HG03342 (cell line): ENCODE measurements around the gene ATP13A2.

Experiments
- ATAC-seq: cut with Tn5 transposase; IDR thresholded peaks from one replicate; pipeline ENCODE4 v1.9.1; 2021; ENCODE audit warnings: mild to moderate bottlenecking, moderate library complexity; ENCODE audit not compliant: unreplicated experiment

The ATP13A2 gene

DNA sequence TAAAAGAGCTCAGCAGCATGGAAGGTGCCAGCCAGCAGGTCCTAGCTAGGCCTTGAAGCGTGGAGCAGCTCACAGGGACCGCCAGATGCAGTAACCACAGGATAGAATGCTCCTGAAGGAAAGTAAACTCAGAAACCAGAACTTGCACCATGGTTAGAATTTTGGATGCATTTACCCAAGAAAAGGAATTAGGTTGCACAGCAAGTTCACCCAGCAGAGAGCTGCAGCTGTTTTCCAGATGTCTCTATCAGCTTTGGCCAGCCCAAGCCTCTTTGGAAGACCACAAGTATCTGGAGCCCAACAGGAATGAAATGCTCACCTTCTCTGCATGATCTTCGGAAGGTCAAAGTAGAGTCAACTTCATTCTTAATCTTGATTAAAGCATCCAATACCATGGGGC lies 21.0 kb upstream of the ATP13A2 start:
- ATAC-seq: no peak

GRCh38 chr1:17031436-17031835 lies 19.7 kb upstream of the ATP13A2 start:
- ATAC-seq: no peak

- ATAC-seq: no peak
Observed at GRCh38 chr1:17030206-17030605, 18.5 kb upstream of the ATP13A2 start.

DNA sequence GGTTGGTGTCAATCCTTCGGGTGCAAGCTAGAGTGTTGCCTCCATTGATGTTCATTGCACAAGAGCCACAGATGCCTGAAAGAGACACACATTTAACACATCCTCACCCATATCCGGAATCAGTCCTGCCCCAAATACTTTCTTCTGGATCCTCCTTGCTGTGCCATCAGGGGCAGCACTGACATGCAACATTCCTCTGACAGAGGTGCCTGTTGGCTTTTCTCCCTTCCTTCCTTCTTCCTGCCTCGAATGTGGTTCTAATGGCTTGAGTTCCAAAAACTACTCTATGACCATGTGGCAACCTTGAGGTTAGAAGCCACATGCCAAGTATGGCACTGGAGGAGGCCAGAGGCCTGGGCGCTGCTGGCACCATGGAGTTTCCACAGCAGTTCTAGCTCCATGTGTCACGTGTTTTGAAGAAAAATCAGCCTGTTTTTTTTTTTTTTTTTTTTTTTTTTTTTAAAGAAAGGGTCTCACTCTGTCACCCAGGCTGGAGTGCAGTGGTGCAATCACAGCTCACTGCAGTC lies 17.0 kb upstream of the ATP13A2 start:
- ATAC-seq: no peak

DNA sequence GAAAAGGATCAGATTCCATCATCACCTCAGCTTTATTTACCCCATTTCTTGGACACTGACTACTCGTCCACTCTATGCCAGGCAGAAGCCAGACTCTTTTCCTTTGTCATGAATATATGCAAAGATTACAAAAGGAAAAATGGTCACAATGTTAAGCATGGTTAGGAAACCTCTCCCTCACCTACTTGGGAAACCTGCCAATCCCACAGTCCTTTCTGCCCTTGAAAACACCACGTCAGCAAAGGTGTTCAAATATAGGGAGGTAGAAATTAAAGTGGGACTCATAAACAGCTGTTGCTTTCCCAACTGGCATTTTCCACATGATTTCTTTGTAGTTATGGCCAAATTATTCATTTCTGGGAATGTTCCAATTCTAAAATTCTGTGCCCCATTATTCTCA lies 16.2 kb upstream of the ATP13A2 start:
- no peak for ATAC-seq

DNA sequence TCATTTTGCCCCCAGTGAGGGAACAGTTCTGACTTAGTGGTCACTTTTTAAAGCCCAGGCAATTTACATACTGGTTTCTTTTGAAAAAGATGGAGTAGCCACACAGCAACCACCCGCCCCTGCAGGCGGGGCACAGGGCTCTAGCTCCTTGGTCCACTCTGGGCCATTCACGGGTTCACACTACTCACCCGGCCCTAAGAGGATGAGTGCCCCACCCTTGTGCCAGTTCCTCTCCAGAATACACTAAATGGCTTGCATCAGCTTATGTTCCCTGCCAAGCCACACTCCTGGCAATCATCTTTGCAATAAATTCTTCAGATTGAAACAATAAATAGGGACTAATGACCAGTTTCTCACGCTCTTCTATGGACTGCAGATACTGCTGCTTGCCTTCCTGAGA lies 15.7 kb upstream of the ATP13A2 start:
- no peak for ATAC-seq

DNA sequence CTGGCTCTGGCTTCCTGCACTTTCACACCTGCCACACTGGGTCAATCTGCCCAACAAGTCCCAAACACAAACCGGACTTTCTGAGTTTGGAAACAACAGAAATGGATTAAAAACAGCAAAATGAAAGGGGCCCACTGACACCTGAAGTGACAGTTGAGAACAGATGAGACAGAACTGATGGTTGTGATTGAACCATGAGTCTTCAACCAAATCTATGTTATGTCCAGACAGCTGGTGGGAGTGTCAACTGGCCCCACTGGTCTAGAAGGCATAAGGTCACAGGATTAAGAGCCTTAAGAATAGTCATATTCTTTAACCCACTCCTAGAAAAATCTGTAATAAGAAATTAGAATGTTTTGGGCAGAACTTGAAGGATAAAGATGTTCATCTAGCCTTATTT lies 13.0 kb upstream of the ATP13A2 start:
- no peak for ATAC-seq

DNA sequence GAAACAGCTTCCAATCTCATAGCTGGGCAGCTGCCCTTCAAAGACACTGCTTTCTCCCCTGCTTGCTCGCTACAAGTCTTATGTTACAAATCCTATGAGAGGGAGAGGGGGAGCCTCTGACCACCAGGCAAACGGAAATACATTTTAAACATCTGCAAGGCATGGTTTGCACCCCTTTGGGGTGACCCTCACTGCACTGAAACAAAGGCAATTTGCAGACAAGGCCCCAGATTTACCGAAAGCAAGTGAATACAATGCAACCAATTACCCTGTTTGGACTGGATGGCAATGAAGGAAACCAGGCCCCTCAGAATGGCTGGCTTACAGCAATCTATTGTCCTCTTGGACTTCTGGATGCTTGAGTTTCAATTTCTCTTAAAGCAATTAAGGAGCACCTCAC lies 11.8 kb upstream of the ATP13A2 start:
- ATAC-seq: no peak

- no peak for ATAC-seq
Observed at GRCh38 chr1:17023102-17023501, 11.4 kb upstream of the ATP13A2 start.

DNA sequence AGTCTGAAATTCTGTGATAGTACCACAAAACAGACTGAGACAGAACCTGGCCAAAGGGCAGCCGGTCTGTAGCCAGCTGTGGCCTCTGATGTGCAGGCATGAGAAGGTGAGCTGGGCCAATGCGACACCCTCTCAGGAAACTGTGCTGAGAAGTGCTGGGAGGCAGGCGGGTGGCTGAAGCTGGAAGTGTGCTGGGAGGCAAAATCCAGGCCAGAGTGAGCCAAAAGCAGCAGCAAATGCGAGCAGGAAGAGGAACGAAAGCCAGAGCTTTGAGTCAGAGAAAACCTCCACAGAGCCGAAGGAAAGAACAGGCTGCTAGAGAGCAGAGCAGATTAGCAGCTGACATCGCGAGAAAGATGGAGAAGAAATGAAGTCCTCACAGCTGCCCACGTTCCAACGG lies 10.2 kb upstream of the ATP13A2 start:
- no peak for ATAC-seq

- ATAC-seq: no peak
Observed at GRCh38 chr1:17020502-17020901, 8.8 kb upstream of the ATP13A2 start.

- no peak for ATAC-seq
Observed at GRCh38 chr1:17018849-17019248, 7.1 kb upstream of the ATP13A2 start.

DNA sequence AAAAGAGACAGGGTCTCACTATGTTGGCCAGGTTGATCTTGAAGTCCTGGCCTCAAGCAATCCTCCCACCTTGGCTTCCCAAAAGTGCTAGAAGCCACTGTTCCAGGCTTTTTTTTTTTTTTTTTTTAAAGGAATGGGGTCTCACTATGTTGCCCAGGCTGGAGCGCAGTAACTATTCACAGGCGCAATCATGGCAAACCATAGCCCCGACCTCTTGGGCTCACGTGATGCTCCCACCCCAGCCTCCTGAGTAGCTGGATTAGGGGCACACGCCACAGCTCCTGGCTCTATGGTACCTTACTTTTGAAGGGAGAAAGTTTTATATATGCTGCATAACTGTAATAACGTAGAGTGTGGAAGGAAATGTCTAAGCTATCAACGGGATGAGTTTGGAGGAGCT lies 5.7 kb upstream of the ATP13A2 start:
- ATAC-seq: no peak

GRCh38 chr1:17016317-17016661 lies 4.6 kb upstream of the ATP13A2 start:
- ATAC-seq: no peak

- no peak for ATAC-seq
Observed at GRCh38 chr1:17014671-17015567, 3.2 kb upstream of the ATP13A2 start.

- ATAC-seq: no peak
Observed at GRCh38 chr1:17013491-17014320, 2.0 kb upstream of the ATP13A2 start.

DNA sequence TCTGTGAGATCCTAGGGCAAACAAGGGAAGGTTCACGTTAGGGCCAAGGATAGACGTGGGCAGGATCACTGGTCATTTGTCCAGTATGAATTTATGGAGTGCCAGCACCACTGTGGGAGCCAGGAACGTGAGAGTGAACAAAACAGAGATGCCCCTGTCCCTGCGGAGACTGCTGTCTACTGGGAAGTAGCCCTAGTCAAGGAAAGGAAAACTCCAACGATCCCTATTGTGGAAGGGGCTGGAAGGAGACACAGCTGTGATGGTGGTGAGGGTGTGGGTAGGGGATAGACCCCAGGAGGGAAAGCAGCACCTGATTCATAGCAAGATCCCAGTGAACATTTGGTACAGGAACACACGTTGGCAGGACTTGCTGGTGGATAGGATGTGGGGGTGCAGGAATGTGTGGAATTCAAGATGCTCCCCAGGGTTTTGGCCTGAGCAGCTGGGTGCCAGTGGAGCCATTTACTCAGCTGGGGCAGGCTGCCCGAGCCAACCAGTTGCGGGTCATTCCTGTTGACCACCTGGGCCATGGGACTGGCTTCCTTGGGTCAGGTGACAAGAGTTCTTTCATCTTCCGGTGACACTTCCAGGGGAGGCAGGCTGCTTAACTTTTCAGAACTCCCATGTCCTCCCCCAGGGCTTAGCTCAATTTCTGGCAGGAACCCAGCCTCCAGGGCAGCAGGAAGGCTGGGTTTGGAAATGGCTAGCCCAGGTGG lies 1.2 kb upstream of the ATP13A2 start:
- ATAC-seq: no peak

GRCh38 chr1:17011092-17011438 lies 663 bp downstream of the ATP13A2 start:
- no peak for ATAC-seq

GRCh38 chr1:17009706-17010105 lies 2.0 kb downstream of the ATP13A2 start:
- ATAC-seq: no peak

DNA sequence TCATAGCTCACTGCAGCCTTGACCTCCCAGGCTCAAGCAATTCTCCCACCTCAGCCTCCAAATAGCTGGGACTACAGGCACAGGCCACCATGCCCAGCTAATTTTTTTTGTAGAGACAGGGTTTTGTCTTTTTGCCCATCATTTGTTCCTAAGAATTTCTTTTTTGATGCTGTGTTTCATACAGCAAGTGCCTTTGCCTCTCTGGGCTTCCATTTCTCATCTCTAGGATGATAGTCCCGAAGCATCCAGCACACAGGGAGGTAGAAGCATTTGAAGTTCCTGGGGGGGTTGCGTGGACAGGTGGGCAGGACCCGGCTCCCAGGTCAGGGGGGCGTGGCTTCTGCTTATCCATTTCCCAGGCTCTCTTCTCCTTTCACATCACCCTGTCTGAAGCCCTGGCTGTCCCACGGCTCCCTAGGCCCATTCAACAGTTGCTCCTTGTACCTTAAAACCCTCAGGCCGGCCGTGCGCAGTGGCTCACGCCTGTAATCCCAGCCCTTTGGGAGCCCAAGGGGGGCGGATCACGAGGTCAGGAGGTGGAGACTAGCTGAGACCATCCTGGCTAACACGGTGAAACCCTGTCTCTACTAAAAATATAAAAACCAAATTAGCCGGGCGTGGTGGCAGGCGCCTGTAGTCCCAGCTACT lies 3.4 kb downstream of the ATP13A2 start:
- no peak for ATAC-seq

GRCh38 chr1:17007121-17007520 lies 4.6 kb downstream of the ATP13A2 start:
- ATAC-seq: no peak
